Heart left ventricle (tissue), 13 donors: ENCODE results near the gene GBP1.

Source experiments
- POLR2A ChIP-seq, 2 donors: fragments of 450-650 bp; IDR thresholded peaks; one replicate each; pipeline ENCODE4 v1.6.1; 2017; ENCODE audit warnings: antibody characterized with exemption in 2 of 2, mild to moderate bottlenecking in 2 of 2, moderate library complexity in 2 of 2
- TF ChIP-seq, protein P1 (sequence below), 12 donors: fragments of 200-600 bp; sonication (generic) in 4 of 12; IDR thresholded peaks; one replicate each; pipeline versions ENCODE4 v1.5.0 to v1.8.0; 2018 to 2022; ENCODE audit warnings: antibody characterized with exemption in 12 of 12, mild to moderate bottlenecking in 5 of 12
- donor health status: ischemic (EF 13 %, LVEDD 7.1; RV severe dilation, severe dysfunction).
- donor health status: DM: no; HTN: yes; CAD: no.
- donor health status: DM: no; HTN: no; CAD: no.
- donor health status: ischemic (EF 25% LVEDD 6.9; RV normal size, moderate dysfunction).
- donor health status: ischemic (EF 25% LVEDD 5.7; RV mildly dilated, moderate dysfunction).
- donor health status: ischemic (EF 35%, LVEDD 5.7; RV mildly dilated, moderate dysfunction).
- donor health status: nonischemic (EF 11% LVEDD 7.7; RV severe dilation, severe dysfunction).
- donor health status: DM: yes; HTN: yes; CAD: no.
- donor health status: PGD.
- donor health status: ischemic (EF 29% LVEDD 5.4; RV normal size, mild dysfunction).
- donor health status: nonischemic (EF 23%, LVEDD 6.1; RV moderate dilation, normal function).

DNA sequence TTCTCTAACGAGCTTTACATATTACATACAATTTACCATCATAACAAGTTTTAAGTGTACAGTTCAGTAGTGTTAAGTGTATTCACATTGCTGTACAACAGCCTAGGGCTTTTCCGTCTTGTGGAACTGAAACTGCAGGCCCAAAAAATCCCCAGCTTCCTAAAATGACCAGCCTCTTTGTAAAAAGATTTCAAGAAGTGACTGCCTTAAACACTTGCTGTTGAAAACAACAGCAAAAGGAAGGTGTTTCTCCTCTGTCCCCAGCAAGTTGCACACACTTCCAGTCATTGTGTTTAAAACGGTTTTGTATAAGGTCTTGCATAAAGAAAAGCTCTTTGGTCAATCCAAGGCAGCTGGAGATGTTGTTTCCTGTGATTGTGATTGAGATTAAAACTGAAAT, 16.0 kb upstream of the GBP1 start:
- TF ChIP-seq, protein P1, sequence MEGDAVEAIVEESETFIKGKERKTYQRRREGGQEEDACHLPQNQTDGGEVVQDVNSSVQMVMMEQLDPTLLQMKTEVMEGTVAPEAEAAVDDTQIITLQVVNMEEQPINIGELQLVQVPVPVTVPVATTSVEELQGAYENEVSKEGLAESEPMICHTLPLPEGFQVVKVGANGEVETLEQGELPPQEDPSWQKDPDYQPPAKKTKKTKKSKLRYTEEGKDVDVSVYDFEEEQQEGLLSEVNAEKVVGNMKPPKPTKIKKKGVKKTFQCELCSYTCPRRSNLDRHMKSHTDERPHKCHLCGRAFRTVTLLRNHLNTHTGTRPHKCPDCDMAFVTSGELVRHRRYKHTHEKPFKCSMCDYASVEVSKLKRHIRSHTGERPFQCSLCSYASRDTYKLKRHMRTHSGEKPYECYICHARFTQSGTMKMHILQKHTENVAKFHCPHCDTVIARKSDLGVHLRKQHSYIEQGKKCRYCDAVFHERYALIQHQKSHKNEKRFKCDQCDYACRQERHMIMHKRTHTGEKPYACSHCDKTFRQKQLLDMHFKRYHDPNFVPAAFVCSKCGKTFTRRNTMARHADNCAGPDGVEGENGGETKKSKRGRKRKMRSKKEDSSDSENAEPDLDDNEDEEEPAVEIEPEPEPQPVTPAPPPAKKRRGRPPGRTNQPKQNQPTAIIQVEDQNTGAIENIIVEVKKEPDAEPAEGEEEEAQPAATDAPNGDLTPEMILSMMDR (IDR thresholded peaks at IDR 0.05): no peak
- TF ChIP-seq POLR2A (IDR thresholded peaks at IDR 0.05): no peak
